Measurements from ENCODE around the gene TP53TG3D.
"Not testable (repeated sequence)": the region's sequence is repeated elsewhere in the genome, so short reads cannot be mapped to it uniquely, and the experiment has no call there.

The TP53TG3D gene

DNA sequence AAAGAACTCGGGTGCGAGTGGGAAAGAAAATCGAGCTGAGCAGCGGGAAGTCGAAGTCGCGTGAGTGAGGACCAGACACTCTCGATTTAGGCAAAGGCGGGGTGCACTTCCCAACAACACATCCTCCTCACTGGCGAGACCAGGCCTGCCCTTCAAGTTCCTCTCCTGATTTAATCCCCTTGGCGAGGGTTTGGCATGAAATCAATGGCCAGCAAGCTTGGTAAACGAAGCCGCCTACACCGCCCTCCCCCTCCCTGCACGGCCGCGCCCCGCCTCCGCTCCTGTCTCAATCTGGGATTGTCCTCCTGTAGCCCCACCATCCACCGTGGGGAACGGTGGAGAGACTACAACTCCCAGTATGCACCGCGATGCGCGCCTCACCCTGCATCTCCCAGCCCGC lies at the start of gene TP53TG3D:
Gene TP53TG3D (plus strand): TSS at position 301 of the 400 bp plus-strand sequence. CDS start 68 bp downstream, at position 369.
- not testable (repeated sequence) for DNase-seq (ENCODE audit: low read depth in 2 of 2, low spot score in 1 of 2)

GRCh38 chr16:32253507-32253906 lies 421 bp downstream of the TP53TG3D start:
- DNase-seq (ENCODE audit: low read depth in 2 of 2, low spot score in 1 of 2), result not testable (repeated sequence)

DNA sequence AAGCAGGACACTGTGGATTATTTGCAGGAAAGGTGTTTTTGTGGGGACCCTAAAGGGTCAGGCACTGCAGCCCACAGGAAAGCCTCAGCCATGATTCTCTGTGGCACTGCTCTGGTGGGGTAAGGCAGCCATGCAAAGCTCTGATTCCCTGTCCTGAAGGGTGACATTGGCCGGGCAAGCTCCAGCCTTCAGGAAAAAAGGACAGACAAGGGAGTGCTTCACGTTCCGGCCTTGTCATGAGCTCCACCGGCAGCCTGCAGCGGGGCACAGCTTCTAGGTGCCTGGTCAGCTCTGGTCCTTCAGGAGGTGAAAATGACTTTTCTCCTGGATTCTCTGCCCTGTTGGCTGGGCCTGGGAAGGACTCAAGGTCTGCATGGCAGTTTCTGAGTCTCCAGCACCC lies 8.4 kb downstream of the TP53TG3D start:
- not testable (repeated sequence) for DNase-seq (ENCODE audit: low read depth in 2 of 2, low spot score in 1 of 2)

GRCh38 chr16:32263552-32263951 lies 10.5 kb downstream of the TP53TG3D start:
- not testable (repeated sequence) for DNase-seq (ENCODE audit: low read depth in 2 of 2, low spot score in 1 of 2)

- DNase-seq (ENCODE audit: low read depth in 2 of 2, low spot score in 1 of 2), result not testable (repeated sequence)
Measured at GRCh38 chr16:32281910-32282309, 28.8 kb downstream of the TP53TG3D start.

DNA sequence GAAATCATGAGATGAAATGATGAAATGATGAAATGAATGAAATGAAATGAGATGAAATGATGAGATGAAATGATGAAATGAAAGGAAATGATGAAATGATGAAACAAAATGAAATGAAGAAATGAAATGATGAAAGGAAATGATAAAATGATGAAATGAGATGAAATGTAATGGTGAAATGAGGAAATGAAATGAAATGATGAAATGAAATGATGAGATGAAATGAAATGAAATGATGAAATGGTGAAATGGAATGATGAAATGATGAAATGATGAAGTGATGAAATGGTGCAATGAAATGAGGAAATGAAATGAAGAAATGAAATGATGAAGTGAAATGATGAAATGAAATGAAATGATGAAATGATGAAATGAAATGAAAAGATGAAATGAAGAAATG lies 29.9 kb downstream of the TP53TG3D start:
- not testable (repeated sequence) for DNase-seq (ENCODE audit: low read depth in 2 of 2, low spot score in 1 of 2)

GRCh38 chr16:32283917-32284495 lies 30.9 kb downstream of the TP53TG3D start:
- DNase-seq (ENCODE audit: low read depth in 2 of 2, low spot score in 1 of 2), result not testable (repeated sequence)

GRCh38 chr16:32284800-32285796 lies 32.0 kb downstream of the TP53TG3D start:
- DNase-seq (ENCODE audit: low read depth in 2 of 2, low spot score in 1 of 2), result not testable (repeated sequence)

- DNase-seq (ENCODE audit: low read depth in 2 of 2, low spot score in 1 of 2), result not testable (repeated sequence)
Measured at GRCh38 chr16:32286193-32286592, 33.1 kb downstream of the TP53TG3D start.

GRCh38 chr16:32287743-32288142 lies 34.7 kb downstream of the TP53TG3D start:
- DNase-seq (ENCODE audit: low read depth in 2 of 2, low spot score in 1 of 2), result not testable (repeated sequence)

- DNase-seq (ENCODE audit: low read depth in 2 of 2, low spot score in 1 of 2), result not testable (repeated sequence)
Measured at GRCh38 chr16:32289197-32289596, 36.1 kb downstream of the TP53TG3D start.

DNA sequence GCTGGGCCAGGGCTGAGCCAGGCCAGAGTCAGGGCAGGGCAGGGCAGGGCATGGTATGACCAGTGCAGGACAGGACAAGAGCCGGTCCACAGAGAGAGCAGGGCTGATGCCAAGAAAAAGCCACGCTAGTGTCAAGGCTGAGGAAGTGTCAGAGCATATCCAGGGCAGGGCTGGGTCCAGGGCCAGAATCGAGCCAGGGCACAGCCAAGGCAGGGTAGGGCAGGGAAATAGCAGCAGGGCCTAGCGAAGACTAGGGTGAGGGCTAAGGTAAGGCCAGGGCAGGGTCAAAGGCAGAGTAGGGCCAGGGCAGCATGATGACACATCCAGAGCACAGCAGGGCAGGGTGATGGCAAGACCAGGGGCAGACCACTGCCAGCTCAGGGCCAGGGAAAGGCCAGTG lies 49.7 kb downstream of the TP53TG3D start:
- DNase-seq (ENCODE audit: low read depth in 2 of 2, low spot score in 1 of 2), result not testable (repeated sequence)
